Measurements from ENCODE around the gene CACNA1D. TPM values are rescaled to one million over a fixed set of nuclear protein-coding genes. Genes with fewer than 3 reads are reported as not detected.

Gene CACNA1D
- total RNA-seq, 3 donors from 2014 or later, result 0.96 to 50.3 (median 32.1) TPM

DNA sequence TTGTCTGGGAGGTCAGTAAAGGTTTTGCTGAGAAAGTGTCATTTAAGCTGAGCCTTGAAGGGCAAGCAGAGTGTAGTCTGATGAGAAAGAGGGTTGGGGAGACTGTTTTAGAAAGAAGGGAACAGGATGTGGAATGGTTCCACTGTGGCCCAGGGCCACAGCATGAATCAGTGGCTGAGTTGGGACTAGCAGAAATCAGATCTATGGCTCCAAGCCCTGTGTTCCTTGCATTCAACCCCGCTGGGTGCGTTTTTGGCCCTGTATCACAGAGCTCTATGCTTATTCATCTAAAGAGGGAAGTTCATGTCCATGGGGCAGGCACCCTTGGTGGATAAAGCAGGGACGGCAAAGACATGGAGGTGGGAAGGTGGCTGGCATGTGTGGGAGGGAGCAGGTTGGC is 151.3 kb downstream of the CACNA1D start:
- TF ChIP-seq POLR2A (IDR thresholded peaks at IDR 0.05), result no peak
- no peak for TF ChIP-seq POLR2AphosphoS5 (IDR thresholded peaks at IDR 0.05)
- TF ChIP-seq, protein P1, sequence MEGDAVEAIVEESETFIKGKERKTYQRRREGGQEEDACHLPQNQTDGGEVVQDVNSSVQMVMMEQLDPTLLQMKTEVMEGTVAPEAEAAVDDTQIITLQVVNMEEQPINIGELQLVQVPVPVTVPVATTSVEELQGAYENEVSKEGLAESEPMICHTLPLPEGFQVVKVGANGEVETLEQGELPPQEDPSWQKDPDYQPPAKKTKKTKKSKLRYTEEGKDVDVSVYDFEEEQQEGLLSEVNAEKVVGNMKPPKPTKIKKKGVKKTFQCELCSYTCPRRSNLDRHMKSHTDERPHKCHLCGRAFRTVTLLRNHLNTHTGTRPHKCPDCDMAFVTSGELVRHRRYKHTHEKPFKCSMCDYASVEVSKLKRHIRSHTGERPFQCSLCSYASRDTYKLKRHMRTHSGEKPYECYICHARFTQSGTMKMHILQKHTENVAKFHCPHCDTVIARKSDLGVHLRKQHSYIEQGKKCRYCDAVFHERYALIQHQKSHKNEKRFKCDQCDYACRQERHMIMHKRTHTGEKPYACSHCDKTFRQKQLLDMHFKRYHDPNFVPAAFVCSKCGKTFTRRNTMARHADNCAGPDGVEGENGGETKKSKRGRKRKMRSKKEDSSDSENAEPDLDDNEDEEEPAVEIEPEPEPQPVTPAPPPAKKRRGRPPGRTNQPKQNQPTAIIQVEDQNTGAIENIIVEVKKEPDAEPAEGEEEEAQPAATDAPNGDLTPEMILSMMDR (IDR thresholded peaks at IDR 0.05), result no peak
- H3K4me3 ChIP-seq, result no peak overlapping the region
- intact Hi-C loops (cut with DNase I; ENCODE audit: low total_unique reads), result no loop called here
- no peaks in the 10 kb centered on the region for H3K36me3 ChIP-seq
- no peaks in the 10 kb centered on the region for H3K4me1 ChIP-seq
- no peak for DNase-seq (ENCODE audit: low spot score in 2 of 2)
- H3K9me3 ChIP-seq, result no peaks in the 10 kb centered on the region
- no peak overlapping the region for H3K27ac ChIP-seq
- H3K27me3 ChIP-seq, result no peaks in the 10 kb centered on the region

DNA sequence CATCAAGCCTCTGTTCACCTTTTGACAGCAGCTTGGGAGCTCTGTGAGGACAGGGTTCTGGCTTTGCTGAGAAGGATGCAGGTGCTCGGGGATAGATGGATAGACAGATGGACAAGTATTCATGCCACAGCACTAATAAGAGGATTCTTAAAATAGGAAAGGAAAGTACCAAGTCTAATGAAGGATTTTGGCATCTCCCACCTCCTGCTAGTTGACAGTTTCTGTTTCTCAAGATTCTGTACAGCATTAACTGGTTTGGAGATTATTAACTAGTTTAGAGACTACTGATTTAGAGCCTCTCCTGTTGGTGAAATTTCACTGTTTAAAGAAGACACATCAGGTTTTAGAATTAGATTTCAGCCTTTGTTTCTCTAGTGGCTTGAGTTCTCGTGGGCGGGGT is 152.3 kb downstream of the CACNA1D start:
- H3K27ac ChIP-seq, result no peak overlapping the region

DNA sequence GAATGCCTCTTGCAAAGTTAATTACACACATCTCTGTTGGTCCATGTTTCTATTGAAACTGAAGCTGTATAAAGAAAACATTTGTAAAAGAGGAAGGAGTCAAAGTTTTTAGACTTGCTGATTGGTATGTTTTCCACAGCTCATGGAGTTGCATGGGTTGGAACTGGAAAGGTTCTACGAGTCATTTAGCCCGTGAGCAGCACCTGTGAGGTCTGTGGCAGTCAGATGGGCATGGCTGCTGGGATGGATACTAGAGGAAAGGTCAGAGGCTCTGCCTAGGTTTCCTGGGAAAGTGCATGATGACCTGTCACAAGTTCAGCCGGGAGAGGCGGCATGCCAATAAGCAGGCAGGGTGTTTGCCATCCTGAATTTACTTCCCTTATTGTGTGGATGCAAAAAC is 155.4 kb downstream of the CACNA1D start:
- Histone ChIP-seq H3K4me3 (no peak overlapping the region), H3K27ac (no peak overlapping the region), H3K36me3 (no peaks in the 10 kb centered on the region), H3K4me1 (no peaks in the 10 kb centered on the region), H3K9me3 (no peaks in the 10 kb centered on the region), H3K27me3 (no peaks in the 10 kb centered on the region)
- no peak for DNase-seq (ENCODE audit: low spot score in 2 of 2)
- intact Hi-C loops (cut with DNase I; ENCODE audit: low total_unique reads), result no loop called here
- TF ChIP-seq, protein P1 (IDR thresholded peaks at IDR 0.05), result no peak
- TF ChIP-seq POLR2A (IDR thresholded peaks at IDR 0.05), result no peak

More for the DNA sequence above, 152.3 kb downstream of the CACNA1D start:
- Histone ChIP-seq H3K36me3 (no peaks in the 10 kb centered on the region), H3K27me3 (no peaks in the 10 kb centered on the region), H3K4me3 (no peak overlapping the region), H3K9me3 (no peaks in the 10 kb centered on the region), H3K4me1 (no peaks in the 10 kb centered on the region)
- intact Hi-C loops (cut with DNase I; ENCODE audit: low total_unique reads), result no loop called here
- no peak for TF ChIP-seq POLR2A (IDR thresholded peaks at IDR 0.05)
- TF ChIP-seq POLR2AphosphoS5 (IDR thresholded peaks at IDR 0.05), result no peak
- TF ChIP-seq, protein P1 (IDR thresholded peaks at IDR 0.05), result no peak
- DNase-seq (ENCODE audit: low spot score in 2 of 2), result no peak

DNA sequence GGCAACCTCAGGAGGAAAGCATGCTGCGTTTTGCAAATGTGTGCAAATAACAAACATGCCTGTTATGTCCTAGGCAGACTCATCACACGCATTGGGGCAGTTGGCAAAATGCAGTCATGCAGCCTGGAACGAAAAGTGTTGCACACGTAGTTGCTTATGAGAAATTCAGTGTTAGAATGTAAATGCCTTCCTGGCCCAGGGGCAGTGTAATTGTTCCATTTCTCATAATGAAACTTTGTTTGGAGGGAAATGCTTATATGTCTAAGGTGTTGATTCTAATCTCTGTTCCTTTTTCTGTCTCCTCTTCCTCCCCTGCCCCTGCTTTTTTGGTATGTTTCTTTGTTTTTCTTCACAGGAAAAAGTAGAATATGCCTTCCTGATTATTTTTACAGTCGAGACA is 156.0 kb downstream of the CACNA1D start:
- H3K27me3 ChIP-seq, result no peaks in the 10 kb centered on the region
- H3K27ac ChIP-seq, result no peak overlapping the region
- H3K36me3 ChIP-seq, result no peaks in the 10 kb centered on the region
- TF ChIP-seq, protein P1 (IDR thresholded peaks at IDR 0.05), result no peak
- TF ChIP-seq POLR2AphosphoS5 (IDR thresholded peaks at IDR 0.05) (no peak), POLR2A (IDR thresholded peaks at IDR 0.05) (no peak)
- intact Hi-C loops (cut with DNase I; ENCODE audit: low total_unique reads), result no loop called here
- no peaks in the 10 kb centered on the region for H3K9me3 ChIP-seq
- no peak overlapping the region for H3K4me3 ChIP-seq
- H3K4me1 ChIP-seq, result no peaks in the 10 kb centered on the region
- no peak for DNase-seq (ENCODE audit: low spot score in 2 of 2)

DNA sequence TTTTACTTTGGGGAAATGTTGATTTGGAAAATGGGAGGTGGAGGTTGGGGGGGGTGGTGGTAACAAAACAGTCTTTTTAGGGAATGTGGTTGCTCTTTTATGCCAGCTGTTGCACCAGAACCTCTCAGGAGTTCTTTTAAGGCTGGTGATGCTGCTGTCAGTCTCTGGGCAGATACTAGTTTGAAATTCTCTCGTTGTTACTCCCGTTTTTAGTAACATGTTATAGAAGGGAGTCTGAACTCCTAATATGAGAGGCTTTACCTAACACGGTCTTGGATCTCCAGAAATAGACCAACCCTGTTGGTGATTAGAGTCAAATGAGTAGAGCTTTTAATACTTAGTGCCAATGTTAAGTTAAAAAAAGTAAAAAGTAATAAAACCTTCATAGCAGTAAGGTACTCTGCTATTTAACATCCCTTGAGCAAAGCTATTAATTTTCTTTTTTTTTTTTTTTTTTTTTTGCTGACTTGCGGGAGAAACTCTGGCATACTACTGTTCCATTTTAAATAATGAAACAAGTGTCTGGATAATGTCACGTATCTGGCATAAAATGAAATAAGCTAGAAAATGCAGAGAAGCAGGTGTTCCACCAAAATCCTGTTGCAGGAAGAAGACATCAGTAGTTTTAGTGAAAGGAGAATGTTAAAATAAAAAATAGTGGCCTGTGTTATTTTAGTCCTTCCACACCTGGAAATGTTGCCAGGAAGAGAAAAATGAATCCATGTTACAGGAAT is 156.7 kb downstream of the CACNA1D start:
- Histone ChIP-seq H3K36me3 (no peaks in the 10 kb centered on the region), H3K4me3 (no peak overlapping the region), H3K27me3 (no peaks in the 10 kb centered on the region), H3K4me1 (no peaks in the 10 kb centered on the region), H3K9me3 (no peaks in the 10 kb centered on the region), H3K27ac (no peak overlapping the region)
- TF ChIP-seq POLR2A (IDR thresholded peaks at IDR 0.05) (no peak), POLR2AphosphoS5 (IDR thresholded peaks at IDR 0.05) (no peak)
- TF ChIP-seq, protein P1 (IDR thresholded peaks at IDR 0.05), result no peak
- DNase-seq (ENCODE audit: low spot score in 2 of 2), result no peak
- intact Hi-C loops (cut with DNase I; ENCODE audit: low total_unique reads), result no loop called here
